Measurements from ENCODE around the gene CREB3.

Gene CREB3

DNA sequence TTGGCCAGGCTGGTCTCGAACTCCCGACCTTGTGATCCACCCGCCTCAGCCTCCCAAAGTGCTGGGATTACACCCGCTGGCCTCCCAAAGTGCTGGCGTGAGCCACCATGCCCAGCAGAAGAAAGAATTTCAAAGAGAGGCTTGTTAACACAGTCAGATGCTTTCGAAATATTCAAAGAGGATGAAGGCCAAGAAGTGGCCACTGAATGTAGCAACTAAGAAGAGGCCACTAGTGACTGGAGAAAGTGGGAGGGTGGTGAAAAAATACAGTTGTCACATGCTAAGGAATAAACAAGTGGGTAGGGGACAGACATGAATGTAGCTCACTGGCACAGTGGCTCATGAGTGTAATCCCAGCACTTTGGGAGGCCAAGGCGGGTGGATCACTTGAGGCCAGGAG is 29.8 kb upstream of the CREB3 start:
- DNase-seq (ENCODE audit: low read depth in 2 of 2): no peak

DNA sequence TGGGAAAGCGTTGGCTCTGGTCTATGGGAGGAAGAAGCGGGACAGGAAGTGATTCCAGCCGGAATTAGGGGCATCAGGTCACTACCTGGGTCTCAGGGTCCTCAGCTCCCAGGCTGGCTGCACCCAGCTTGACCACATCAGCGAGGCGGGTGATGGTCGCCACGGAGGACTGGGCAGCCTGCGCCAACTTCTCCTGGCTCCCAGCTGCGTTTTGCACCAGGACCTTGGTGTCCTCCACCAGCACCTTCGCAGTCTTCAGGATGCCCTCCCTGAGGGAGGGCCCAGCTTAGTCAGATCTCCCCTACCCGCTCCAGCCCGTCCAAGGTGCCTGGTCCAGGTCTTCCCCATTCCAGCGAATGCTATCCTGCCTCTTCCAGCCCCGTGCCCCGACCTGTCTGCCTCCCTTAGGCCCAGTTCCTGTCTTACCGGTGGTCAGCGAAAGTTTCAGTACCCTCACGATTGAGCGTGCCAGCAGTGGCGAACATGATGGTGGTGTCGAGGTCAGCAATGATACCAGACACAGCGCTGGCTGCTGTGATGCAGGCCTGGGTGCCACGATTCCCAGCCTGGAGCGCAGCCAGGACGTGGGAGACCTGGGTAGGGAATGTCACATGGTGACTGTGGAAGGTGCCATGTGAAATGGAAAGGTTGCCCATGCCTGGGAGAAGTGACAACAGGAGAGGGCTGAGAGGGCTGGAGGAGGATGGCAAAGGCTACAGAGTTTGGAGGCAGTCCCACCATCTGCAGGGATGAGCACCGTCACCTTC is 28.4 kb upstream of the CREB3 start:
- DNase-seq (ENCODE audit: low read depth in 2 of 2): no peak

DNA sequence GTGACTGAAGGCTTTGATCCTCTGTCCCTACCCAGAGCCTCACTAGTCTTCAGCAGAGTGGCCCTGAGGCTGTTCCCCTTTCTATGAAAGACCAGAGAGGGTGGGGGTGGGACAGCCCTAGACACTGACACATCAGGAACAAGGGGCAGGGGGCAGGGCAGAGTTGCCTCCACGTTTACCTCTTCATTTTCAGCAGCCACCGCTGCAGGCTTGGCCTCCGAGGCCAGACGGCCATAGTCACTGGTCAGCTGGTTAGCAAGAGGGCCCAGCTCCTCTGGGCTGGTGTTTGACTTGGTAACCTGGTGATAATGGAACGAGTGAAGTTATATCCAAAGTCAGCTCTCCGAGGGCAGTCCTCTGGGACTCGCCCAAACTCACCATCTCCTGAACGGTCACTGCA is 27.1 kb upstream of the CREB3 start:
- DNase-seq (ENCODE audit: low read depth in 2 of 2): no peak

DNA sequence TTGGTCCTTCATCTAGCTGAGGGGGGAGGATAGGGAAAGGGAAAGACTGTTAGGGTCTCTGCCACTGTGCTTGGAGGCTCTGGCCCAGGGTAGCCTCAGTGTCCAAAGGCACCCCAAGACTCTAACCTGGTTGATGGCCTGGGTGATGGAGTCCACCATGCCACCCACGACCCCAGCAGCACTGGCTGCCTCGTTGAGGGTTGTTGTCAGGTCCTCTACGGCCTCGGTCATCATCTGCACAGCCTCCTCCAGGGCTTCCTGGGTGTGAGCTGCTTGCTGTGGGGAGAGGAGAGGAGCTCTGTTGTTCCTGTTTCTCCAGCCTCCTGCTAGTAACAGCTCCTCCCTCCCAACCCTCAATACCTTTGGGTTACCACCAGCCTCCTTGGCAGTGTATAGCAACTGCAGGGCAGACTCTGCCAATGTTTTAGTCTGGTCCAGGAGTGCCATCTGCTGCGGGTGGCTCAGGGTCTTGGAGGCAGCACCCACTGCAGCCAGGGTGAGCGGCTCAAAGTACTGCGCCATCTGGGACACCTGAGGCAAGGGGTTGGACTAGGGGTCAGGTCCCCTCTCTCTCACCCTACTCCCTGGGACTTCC is 26.5 kb upstream of the CREB3 start:
- DNase-seq (ENCODE audit: low read depth in 2 of 2): no peak

DNA sequence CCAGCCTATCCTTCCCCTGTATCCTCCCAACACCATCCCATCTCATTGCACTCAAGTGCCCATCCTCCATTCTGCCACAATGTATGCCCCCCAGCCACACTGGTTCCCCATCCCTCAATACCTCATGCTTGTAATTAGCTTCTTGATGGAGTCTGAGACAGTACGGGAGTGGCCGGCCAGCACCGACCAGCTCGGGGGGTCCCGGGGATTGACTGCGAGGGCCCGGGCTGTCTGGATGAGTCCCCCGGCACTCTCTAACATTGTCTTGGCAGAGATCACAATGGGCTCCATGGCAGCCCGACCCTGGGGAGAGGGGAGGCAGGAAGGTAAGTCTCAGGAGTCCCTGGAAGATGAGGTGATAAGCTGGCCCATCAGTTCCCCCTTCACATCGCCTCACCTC is 25.5 kb upstream of the CREB3 start:
- no peak for DNase-seq (ENCODE audit: low read depth in 2 of 2)

DNA sequence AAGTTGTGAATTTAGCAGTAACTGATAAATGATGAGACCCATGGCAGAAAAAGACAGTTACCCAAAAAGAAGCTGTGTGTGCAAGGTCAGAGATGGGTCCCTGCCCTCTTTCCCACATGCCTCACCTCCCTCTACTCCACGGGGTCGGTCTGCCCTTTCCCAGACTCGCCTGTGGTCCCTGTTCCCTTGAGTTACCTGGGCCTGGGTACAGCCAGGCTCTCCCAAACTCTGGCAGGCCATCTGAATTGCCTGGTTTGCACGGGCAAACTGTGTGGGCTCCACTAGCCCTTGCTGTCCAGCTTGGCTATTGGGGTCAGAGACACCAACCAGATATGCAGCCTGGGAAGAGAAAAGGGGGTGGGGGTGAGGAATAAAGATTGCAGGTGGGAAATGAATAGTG is 24.3 kb upstream of the CREB3 start:
- no peak for DNase-seq (ENCODE audit: low read depth in 2 of 2)

DNA sequence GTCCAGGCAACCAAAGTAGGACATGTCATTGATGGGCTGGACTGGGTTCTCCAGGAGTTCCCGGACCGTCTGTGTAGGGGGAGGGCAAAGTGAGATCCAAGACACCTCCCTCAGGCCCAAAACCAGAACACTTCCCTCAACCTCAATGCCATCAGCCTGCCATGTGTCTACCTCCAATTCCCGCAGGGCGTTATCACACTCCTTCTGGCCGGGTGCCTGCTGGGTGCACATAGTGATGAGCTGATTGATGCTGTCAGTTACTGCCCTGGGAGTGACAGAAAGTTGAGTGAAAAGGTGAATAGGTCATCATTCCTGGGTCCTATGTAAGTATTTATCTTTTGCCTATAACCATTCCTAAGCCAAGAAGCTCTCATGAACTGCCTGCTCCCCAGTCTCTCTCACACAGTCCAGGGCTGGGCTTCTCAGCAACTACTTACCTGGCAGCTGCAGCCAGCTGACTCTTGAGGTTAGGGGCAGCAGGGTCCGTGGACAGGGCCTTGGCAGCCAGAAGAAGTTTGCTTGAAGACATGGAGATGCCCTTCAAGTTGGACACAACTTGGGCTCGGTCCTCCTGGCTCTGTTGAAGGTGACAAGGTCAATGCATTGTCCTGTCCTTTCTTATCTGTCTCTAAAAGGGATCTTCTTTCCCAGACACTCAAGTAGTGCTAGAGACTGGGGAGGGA is 21.5 kb upstream of the CREB3 start:
- DNase-seq (ENCODE audit: low read depth in 2 of 2): no peak

DNA sequence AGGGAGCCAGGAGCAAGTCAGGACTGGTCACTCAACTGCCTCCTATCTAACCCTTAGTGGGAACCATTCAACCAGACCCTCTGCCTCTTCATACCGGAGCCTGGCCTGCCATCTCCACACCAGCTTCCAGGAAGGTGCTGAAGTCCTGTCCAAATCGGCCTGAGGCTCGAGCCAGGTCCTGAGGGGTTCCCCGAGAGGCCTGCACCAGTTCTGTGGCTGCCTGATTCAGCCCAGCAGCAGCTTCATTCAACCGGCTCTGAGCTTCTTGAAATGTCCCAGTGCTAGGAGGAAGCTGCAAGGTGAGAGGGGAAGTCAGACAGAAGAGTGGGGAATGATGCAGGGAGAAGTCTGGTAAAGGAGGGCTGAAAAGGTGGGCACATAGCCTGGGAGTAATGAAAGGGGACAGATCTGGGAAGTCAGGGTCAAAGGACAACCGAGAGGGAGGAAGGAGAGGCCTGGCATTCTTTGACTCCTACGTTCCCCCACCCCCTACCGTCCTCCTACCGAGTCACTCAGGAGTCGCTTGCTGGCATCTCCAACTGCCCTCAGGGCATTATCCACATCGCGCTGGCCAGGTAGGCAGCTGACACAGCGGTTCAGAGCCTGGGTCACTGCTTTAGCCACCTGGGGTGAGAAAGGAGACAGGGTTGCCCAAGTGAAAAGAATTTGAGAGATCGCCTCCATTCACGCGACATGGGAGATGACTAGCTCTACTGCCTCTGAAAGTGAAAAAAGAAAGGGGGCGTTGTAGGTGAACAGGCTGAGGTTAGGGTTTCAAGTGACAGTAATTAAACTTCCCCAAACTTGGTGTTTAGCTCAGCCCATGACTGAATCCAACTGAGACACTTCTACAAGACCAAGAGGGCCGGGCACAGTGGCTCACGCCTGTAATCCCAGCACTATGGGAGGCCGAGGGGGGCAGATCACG is 20.7 kb upstream of the CREB3 start:
- no peak for DNase-seq (ENCODE audit: low read depth in 2 of 2)

DNA sequence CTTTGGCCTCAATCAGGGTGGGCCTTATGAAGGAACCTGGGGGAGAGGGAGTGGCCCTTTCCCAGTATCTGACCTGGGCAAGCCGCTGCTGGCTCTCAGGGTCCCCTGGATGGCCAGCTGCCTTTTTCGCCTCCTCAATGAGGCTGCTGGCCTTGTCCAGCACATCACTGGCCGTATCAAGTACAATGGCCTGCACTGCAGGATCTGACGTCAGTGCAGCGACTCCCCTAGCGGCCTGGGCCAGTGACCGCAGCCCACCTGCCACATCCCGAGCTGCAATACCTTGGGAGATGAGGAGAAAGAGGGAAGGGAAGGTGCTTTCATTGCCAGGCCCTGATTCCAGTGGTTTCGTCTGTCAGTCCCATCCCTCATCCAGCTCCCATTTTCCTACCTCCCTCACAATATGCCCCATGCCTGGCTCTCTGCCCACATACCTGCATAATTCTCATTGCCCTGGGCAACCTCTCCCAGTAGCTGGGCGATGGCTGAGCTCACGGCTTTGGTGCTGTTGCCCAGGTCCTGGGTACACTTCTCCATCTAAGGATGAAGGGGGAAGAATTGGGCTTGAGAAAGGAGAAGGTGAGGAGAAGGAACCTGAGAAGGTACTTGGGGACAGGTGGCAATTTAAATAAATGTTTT is 19.6 kb upstream of the CREB3 start:
- DNase-seq (ENCODE audit: low read depth in 2 of 2): no peak

DNA sequence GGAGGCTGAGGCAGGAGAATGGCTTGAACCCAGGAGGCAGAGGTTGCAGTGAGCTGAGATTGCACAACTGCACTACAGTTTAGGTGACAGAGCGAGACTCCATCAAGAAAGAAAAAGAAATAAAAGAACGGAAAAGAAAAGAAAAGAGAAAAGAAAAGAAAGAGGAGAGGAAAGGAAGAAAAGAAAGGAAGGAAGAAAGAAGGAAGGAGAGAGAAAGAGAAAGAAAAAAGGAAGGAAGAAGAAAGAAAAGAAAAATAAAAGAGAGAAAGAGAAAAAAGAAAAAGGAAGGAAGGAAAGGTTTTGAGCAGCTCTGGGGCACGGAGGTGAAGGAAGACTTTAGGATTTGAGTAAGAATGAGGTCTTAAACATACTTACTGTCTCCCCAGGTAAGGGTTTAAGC is 18.9 kb upstream of the CREB3 start:
- no peak for DNase-seq (ENCODE audit: low read depth in 2 of 2)

DNA sequence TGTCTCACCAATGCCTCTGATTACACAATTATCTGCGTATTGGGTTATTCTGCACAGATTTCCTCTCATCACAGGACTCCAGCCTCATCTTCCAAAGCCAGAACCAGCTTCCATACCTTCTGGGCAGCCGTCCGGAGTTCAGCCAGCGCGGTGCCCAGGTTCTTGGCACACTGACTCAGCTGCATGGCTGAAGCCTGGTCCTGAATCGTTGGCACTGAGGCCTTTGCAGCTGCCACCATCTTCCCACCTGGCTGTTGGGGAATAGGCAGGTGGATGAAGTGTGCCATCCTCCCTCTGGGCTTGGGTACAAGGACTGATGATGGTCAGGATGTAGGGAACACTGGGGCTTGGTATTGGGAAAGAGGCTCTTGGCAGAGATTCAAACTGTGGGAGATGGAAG is 18.3 kb upstream of the CREB3 start:
- DNase-seq (ENCODE audit: low read depth in 2 of 2): no peak

DNA sequence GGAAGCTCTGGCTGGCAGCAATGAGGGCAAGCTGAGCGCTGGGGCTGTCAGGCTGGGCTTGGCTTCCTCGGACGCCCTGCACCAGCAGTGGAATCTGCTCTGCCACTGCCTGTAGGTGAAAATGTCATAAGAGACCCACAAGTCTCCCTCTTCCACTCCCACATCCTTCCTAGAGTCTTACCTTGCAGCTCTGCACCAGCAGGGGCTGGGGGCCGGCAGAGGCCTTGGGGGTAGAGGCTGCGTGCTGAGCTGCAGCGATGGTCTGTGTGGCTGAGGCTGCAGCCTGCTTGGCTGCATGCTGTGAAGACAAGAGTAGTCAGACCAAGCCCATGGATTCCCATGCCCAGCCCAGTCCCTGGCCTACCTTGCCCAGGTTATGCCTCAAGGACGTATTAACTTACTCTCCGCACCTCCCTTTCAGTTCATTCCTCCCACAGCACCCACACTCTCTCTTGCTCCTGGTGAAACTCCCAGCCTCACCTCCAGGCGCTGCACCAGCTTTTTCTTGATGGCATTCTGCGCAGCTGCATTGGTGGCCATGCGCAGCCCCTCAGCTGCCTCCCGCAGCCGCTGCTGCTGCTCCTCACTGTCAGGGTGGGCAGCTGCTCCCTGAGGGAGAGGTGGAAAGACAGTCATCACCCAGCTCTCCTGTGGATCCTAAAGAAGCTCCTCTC is 17.8 kb upstream of the CREB3 start:
- DNase-seq (ENCODE audit: low read depth in 2 of 2): no peak

DNA sequence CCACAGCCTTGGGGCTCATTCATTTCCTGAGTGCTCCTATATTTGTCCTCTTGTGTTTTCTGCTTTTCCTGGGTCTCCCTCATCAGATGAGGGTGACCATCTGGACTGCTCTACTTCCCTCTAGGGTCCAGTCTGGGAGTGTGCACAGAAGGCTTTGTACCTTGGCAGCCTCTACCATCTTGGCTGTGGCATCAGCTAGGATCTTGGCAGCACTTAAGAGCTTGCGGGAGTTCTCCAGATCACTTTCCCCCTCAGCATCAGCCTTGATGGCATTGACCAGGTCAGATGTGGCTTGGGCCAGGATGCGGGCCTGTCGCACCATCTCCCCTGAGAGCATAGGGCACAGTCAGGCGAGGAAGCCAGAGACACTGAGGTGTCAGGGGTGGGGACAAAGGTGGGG is 16.2 kb upstream of the CREB3 start:
- DNase-seq (ENCODE audit: low read depth in 2 of 2): no peak

DNA sequence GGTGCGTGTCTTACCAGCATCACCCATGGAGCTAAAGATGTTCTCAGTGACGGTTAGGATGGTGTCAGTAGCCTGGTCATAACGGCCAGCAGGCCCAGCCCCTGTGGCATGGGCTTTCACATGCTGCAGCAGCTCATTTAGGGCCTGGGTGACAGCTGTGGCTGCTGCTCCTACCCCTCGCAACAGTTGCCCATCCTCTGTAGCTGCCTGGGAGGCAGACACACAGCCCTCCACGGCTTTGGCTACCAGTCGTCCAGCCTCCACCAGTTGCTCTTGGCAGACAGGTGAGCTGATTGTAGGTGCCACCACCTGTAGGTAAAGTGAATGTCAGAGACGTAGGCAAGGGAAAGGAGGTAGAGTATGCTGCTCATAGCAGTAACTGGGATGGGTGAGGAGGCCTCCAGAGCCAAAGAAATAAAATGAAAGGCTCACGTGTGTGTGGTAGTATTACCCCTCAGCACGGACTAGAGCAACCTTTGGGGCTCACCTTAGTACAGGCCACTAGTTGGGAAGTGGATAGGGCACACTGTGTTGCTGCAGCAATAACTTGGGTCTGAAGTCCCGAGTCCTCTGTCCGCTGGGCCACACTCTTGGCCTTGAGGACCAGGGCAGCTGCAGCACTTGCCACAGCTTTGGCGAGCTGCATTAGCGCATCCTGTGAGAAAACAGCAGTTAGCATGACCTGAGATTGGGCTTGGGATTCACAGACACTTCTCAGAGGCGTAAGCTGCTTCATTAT is 15.2 kb upstream of the CREB3 start:
- no peak for DNase-seq (ENCODE audit: low read depth in 2 of 2)

DNA sequence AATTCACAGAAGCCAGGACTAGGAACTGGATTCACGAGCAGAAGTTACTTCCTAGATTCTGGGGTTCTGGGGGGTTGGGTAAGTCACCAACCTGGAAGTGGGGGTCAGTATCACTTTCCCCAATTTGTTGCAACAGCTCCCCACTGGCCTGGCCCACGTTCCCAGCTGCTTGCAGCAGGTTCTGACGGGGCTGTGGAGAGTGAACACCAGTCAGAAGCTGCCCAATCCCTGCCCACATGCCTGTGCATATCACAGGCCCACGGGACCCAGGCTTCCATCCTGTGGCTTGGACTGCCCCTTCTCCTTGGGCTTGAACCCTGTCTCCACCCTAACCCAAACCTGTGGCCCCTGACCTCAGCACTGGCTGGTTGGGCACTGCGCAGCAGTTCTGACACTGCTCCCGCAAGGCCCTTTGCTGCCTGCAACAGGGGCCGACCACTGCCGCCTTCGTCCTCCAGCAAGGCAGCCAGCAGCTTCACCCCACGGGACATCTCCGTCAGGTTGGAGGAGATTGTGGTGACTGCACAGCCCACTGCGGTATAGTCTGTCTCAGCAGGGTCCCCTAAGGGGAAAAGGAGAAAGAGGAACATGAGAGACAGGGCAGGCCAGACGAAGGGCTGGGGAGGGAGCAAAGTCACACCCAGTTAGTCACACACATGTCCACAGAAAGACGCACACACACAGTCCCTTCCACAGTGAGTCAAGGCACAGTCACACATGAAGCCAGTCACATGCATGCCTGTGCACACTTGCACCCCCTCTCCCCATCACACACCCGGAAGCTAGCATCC is 13.6 kb upstream of the CREB3 start:
- no peak for DNase-seq (ENCODE audit: low read depth in 2 of 2)

DNA sequence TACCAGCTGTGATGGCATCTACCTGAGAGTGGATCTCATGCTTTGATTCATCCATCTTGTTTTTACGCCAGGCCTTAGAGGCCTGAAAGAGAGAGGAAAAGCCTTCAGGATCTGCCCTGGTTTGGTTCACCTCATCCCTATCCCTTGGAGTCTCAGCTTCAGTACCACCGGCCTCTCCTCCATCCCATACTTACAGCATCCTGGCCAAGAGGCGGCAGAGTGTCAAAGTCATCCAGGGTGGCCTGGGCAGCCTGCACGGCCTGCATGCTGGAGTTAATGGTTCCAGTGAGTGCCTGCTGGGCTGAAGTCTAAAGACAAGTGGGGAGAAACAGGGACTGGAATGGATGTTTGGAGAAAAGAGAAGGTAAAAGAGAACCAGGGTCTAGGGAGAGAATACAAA is 12.9 kb upstream of the CREB3 start:
- no peak for DNase-seq (ENCODE audit: low read depth in 2 of 2)

DNA sequence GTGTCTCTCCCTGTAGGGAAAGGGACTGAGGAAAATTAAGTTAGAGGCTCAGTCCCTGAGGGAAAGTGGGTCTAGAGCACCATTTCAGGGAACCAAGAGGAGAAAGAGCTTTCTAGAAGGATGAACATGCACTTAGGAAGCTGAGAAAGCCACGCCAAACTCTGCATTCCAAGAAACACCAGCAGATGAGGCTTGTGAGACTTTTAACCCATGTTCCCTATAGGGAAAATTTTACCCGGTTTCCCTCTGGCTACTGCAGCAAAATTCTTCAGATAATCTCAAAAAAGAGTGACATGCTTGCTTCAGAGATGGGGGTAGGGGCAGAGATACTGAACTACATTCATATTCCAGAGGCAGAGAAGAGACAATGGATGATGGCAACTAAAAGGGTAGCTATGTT is 9.0 kb upstream of the CREB3 start:
- no peak for DNase-seq (ENCODE audit: low read depth in 2 of 2)

DNA sequence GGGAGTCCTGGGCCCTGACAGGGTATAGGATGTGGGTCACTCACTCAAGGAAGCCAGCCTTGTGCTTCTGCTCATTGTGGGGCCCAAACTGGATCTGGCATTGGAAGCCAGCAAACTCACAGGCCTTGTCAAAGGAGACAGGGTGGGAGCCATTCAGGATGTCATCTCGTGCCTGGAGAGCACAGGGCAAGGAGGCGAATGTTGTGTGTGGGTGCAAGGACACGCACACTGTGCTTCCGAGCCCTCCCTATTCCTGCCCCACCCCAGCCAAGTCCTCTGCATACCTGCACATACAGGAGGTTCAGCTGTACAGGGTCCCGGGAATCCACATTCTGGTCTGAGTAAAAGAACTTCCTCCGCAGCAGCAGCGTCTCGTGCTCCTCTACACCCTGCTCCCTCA is 8.6 kb upstream of the CREB3 start:
- no peak for DNase-seq (ENCODE audit: low read depth in 2 of 2)

DNA sequence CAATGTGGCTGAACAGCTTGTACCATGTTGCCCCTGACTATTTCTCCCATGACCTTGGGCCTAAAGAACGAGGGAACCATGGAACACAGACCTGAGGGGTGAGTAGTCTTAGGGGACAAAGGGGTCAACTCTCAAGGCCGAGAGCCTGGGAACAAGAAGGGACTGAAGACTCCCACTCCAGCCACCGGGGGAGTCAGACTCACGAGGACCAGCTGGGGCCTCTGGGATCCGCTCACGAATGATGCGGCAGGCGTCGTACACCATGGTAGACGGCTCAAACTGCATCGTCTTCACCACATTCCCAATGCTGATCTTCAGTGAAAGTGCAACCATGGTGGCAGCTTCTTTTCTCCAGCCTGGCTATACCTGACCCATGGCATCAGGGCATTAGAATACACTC is 7.1 kb upstream of the CREB3 start:
- DNase-seq (ENCODE audit: low read depth in 2 of 2): no peak

DNA sequence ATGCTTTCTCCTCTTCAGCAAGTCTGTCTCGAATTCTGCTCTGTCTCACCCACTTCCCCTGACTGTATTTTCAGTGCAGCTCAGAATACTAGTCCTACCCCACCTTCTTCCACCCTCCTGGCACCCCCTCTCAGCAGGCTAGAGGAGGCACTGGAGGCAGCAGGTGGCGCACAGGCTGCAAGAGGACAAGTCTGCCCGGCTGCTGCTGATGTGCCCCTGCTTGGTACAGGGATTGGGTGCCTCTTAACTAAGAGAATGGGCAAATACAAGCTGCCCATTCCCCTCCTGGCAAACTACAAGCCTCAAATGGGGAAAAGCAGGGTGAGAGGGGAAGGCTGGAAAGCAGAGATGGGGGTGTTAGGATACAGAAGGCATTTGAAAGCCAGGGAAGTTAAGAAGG is 5.5 kb upstream of the CREB3 start:
- no peak for DNase-seq (ENCODE audit: low read depth in 2 of 2)

Measured in fibroblast of skin of left quadriceps (primary cell).